ENCODE measurements around the gene WIZ.

Gene WIZ

DNA sequence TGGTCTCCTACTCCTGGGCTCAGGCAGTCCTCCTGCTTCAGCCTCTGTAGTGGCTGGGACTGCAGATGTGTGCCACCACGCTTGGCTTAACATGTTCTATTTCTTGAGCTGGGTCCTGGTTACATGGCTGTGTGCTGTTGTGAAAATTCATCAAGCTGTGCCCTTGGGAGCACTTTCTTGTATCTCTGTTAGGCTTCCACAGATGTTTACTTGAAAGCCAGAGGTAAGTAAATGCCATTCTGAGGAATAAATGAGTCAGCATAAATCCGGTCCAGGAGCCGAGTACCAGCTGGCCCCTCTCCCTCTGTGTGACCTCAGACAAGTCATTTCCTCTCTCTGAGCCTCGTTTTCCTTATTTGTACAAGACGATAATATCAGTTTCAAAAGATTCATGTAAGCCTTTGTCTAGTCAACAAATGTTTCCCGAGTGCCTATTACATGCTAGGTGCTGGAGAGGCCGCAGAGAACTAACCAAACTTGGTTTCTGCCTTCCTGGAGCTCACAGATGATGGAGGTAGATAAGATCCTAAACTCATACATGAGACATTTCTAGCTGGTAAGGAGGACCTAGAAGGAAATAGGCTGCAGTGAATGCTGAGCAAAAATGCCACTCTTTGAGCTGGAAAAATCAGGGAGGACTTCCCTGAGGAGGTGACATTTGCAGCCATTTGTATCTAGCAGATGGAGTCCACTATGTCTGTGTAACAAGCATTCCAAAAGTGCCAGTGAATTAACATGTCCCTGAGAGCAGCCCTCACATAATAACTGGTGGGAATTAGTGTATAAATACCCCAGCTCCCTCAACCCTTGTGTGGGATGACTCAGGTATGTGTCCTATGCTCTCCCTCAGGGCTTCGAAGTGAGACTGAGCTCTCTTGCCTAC, 17.3 kb upstream of the WIZ start:
- no peak for FAIRE-seq

DNA sequence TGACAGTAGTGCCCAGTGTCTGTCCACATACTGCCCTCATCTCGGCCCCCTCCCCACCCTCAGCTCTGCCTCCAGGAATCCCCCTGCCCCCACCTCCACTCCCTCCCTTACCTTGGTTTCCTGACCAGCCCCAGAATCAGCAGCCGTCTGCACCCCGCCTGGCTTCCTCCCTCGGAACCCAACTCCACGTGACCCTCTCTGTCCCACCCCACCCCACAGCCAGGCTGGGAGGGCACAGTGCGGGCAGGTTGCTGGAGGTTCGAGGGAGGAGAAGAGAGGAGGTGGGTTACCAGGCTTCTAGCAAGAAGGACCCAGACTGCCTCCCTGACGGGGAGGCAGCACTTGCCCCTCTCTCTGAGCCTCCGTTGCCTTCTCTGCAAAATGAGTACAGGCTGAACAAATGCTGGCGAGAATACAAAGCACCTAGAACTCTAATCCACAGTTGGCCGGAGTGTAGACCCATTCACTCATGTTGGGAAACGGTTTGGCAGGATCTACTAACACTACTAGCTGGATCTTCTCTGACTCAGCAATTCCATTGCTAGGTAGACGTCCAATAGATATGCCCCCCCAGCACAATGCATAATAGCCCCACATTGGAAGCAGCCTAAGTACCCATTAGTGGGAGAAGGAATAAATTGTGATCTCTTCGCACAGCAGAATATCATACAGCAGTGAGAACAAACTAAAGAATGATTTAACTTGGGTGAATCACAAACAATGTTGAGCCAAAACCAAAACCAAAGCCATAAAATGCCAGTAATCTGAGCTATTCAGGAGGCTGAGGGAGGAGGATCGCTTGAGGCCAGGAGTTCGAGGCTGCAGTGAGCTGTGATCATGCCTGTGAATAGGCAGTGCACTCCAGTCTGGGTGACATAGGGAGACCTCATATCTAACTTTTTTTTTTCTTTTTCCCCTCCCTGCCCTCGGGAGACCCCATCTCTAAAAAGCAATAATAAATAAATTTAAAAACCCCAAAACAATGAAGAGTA, 14.9 kb upstream of the WIZ start, which contains the start of gene RASAL3:
Gene RASAL3, minus strand, starts transcription at position 151 of the 992 bp plus-strand sequence. CDS start 186 bp downstream, outside the sequence.
- no peak for FAIRE-seq

DNA sequence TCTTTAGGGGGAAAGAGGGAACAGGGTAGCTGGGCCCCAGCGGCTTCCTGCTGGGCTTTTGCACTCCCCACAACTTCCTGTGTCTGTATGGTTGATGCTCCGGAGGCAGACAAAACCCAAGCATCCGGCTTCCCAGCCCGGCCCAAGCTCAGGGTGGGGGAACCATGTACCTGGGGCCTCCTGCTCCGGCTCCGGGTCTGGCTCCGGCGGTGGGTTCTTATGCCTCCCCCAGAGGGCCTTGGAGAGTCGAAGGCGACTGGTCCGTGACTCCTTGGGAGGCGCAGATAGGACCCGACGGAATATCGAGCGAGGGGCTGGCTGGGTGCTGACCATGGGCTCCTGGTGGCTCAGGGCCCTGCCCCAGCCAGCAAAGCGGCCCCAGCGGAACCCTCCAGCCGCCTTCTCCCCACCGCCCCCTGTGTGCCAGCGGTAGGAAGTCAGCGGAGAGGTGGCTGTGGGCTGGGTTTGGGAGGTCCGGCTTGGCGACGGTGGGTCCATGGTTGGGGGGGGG, 14.2 kb upstream of the WIZ start:
- FAIRE-seq, result no peak

DNA sequence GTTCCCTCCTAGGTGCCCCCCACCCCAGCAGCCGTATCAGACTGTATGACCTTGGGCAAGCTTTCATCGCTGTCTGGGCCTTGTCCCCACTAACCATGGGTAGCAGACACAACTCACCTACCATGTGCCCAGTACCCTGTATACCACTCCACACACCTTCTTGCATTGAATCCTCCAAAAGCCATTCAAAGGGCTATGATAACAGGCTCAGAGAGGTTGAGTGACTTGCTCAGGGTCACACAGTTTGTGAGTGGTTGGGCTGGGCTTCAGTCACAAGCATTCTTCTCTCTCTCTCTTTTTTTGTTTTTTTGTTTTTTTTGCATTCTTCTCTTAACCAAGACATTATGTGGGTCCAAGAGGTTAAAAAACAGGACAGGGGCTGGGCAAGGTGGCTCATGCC, 11.9 kb upstream of the WIZ start:
- no peak for FAIRE-seq

DNA sequence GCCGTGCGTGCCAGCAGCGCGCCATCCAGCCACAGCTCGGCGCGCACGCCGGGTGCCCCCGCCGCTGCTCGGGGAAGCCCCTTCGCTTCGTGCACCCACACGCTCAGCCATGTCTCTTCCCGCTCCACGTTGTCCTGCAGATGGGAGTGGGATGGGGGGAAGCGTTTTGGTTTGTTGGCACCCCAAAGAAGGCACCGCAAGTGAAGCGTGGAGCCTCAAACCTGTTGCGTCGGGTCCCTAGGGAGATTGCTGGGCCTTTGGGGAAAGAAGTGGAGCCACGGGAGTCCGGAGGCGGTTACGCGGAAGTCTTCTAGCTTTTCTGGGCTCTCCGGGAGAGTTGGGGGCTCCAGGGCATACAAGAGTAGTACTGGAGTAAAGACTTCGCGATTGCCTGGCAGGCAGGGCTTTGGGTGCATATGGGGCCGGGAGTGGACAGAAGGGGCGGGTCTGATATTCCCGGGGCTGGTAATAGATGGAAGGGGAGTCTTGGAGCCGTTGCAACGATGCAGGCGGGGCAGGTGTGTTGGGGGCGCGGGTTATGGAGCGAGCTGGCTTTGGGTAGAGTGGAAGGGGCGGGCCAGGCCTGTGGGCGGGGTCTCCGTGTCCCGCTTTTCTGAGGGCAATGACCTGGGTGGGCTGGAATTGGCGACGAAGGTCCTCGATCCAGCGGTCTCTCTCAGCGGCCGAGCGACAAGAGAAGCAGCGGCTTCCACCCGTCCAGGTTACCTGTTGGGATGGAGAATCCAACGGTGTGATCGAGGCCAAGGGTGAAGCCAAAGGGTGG, 8.1 kb upstream of the WIZ start:
- no peak for FAIRE-seq

DNA sequence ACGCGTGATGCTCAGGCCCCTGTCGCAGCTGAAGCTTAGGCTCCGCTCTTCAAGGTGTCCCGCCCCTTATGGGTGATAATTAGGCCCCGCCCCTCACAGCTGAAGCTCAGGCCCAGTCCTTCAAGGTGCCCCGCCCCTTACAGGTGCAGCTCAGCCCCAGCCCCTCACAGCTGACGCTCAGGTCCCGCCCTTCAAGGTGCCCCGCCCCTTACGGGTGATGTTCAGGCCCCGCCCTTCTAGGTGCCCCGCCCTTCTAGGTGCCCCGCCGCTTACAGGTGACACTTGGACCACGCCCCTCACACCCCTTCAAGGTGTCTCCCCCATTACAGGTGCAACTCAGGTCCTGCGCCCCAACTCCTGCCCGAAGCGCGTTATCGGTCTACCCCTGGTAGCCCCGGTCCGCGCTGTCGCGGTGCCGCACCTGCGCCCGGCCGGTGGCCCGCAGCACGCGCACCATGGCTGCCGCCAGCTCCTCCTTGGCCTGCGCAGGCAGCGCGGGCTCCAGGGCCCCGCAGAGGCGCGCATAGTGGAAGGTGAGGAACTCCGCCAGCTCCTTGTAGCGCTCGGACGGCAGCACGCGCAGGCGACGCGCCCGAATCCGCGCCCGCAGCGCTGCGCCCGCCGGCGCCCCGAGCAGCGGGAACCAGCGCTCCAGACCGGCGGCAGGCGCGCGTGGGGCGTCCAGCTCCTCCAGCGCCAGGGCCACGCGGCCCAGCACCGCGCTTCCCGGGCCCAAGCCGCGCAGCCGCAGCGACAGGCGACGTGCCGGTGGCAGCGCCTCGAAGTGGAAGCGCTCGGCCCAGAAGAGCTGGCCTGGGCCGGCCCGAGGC, 7.3 kb upstream of the WIZ start:
- no peak for FAIRE-seq

DNA sequence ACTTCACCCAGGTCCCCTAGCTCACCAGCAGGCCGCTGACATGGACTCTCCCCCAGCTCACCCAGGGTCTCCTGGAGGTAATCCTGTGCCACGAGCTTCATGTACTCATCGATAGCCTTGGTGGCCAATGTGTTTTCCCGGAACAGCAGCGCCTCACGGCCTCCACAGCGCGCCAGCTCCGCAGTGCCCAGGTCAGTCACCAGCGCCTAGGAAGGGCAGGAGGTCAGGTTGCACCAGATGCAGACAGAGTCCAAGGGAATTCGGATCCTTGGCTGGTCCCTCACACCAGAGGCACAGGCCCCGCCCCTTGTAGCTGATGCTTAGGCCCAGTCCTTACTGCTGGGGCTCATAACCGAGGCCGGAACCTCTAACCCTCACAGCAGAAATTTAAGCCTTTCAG, 6.7 kb upstream of the WIZ start:
- no peak for FAIRE-seq

DNA sequence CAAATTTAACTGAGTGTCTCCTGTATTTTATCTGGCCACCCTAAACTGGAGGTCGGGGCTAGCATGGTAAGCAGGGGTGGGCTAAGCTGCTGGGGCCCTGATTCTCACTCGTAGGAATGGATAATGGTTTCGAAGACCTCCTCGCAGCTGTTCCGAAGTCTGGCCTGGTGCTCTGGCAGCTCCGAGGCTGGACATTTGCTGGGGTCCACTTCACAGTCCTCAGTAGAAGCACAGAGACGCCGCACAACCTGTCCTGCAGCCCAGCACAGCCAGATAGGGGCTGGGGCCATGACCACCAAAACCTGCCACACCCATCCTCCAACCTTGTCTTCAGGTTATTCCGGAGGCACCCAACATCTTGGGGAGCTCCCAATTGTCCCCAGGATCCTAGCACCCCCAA, 6.2 kb upstream of the WIZ start:
- FAIRE-seq, result no peak

DNA sequence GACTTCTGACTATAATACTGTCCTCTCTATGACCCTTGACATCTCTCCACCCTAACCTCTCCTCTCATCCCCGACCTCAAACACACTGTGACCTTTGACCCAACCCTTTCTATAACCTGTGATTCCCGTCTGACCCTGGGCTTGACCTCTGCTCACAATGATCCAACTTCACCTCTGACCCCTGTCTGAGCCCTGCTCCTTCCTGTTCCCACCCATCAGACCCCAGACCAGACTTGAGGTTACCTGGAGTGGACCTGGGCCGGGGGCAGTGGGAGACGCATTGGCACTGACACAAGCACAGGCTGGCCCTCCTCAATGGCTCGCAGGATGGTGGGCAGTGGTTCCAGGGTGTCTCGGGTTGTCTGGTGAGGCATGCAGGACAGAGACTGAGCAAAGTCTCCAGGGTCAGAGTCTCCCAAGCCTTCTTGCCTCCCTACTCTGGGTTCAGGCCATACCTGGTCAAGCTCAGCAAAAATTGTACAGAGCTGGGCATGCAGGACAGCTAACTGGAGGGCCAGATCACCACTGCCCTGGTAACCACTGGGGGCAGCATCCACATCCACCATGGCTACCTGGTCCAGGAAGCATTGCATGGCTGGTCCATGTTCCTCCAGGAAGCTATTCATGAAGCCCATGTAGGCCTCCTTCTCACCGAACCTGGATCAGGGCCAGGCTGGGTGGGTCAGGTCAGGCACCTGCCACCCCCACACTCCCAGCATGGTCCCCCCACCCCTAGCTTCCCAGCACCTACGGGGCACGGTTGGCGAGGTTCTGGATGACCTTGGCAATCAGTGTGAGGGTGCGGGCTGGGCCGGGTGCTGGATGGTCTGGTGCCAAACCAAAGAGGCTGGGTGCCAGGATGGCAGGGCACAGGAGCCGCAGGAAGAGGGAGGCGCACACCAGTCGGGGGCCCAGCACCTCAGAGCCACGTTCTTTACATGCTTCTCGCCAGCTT, 4.4 kb upstream of the WIZ start:
- FAIRE-seq, result no peak

DNA sequence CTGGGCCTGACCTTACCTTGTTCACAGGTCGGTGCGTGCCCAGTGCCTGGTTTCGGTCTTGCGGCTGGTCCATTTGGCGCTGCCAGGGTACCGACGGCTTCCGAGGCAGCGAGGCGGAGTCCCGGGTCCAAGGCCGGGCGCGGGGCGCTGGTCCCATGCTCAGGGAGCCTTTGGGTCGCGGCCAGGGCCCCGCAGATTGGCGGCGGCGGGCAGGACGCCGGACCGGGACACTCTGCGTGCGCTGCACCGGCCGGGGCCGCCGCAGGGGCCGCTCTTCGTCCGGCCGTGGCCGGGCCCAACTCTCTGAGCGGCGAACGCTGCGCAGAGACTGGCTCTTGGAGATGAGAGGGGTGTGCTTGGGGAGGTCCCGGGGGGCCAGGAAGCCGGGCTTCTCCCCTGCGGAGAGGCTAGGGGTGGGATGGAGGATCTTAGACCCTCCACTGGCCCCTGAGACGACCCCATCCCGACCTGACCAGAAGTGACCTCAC, 3.4 kb upstream of the WIZ start:
- FAIRE-seq, result no peak

DNA sequence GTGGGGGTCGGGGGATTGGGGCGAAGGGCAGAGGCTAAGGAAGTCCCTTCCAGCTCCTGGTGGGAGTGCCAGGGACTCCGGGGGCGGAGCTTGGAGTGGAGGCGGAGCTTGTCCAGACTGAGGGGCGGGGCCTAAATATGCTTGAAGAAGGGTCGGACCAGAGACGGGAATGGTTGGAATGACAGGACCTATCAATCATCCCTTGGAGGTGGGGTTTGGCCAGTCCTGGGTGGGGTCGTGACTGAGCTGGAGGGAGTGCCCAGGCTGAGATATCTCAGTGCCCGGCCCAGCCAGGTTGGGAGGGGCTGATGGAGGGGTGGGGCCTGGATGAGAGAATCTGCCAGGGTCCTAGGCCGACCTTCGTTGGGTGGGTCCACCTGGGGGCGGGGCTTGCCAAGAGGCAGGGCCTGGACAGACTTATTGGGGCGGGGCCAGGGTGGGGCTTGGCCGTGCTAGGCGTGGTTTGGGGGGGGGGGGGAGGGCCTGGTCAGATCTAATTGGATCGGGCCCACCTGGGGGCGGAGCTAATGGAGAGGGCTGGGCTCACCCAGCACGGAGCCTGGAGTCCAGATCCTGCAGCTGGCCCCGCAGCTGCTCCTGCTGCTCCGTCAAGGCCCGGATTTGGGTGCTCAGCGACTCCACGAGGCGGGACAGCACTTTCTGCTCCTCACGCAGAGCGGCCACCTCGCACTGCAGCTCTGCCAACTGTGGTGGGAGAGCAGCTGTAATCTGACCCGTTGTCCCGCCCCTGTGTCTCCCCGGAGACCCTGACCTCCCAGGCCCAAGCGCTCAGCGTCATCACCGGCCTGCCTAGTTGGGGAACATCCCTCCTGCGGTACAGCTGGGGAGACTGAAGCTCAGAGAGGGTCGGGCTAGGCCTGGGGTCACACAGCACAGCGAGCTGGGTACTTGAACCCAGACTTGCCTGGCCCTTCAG, 2.6 kb upstream of the WIZ start:
- no peak for FAIRE-seq

DNA sequence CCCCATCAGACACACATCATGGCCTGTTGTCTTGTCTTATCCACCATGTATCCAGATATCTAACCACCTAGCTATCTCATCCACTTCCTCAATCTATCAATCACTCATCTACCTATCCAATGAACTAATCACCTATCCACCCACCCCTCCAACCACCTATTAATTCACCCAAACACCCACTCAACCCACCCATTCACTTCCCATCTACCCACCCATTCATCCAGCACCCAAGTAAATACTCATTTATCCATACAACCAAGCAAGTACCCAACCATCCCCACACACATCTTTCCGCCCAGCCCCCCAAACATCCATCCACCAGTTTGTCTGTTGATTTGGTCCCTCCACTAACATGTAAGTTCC, 753 bp upstream of the WIZ start:
- FAIRE-seq, result no peak

DNA sequence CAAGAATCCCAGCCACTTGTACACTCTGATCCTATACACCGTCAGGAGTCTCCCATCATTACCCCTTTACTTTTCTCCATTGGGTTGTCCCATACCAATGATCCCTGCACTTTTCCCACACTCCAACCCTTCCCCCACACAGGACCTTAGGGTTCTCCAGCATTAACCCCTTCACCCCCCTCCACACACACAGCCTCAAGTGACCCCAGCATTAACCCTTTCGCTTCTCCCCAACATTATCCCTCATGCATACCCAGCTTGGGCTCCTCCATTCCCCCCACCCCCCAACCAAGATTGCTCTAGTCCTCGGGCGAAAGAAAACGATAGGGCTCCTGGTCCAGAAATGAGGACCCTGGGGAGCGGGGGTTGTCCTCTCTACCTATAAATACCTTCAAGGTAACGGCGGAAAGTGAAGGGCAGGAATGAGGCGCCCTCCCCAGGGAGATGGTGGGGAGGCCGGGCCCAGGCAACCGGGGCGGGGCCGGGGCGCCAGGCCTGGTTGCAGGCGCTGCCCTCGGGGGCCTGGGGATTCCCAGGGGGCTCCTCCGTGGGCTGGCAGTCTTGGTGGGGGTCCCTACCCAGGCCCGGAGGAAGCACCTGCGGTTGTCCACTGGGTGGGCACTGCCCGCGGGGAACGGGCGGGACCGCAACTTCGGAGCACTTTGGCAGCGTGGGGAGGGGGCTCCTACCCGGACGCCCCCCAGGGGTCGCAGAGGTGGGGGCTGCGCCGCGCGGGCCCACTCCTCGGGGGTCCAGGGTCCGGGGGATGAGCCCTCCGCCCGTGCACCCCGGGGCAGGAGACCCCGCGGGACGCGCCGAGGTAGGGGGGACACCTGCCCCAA, 757 bp downstream of the WIZ start:
- FAIRE-seq, result no peak

DNA sequence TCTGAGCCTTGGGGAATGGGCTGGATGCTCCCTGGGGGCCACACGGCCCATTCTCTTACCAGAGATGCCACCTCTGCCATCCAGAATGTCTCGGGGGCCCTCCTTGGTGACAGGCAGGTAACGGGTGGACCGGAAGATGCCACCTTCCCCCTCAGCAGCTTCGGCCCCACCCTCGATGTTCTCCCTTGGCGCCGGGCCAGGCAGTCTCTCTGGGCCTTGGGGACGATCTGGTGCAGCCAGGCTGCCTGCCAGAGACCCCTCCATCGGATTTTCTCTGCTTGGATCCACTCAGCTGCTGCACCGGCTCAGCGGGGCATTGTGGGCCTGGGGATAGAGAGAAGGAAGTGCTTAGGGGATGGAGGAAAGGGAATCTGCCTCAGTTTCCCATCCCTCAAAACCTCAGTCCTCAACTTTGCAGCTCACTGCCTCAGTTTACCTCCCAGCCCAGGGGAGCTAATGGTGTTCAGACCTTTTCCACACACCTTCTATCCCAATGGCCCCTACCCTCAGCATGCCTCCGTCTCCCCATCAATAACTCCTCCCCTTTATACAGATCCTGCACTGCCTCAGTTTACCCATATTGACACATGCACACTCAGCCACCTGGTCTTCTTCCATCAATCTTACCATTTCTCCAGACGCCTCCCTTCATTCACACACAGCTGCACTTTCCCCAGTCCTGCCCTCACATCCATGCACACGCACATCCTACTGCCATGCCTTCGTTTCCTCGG, 1.5 kb downstream of the WIZ start:
- no peak for FAIRE-seq

DNA sequence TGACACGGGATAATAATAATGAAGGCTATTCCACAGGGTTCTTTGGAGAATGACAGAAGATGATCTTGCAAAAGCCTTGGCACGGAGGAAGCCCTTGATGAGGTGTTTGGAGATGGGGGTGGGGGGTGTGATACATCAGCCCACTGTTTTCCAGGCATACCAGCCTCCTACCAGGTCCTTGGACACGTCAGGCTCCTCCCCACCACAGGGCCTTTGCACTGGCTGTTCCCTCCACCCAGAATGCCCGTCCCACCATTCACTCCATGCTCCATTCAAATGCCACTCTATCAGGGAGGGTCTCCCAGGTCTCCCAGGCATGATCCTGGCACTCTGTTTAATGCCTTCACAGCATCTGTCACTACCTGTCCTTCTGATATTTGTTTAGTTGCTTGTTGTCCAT, 2.7 kb downstream of the WIZ start:
- FAIRE-seq, result no peak

DNA sequence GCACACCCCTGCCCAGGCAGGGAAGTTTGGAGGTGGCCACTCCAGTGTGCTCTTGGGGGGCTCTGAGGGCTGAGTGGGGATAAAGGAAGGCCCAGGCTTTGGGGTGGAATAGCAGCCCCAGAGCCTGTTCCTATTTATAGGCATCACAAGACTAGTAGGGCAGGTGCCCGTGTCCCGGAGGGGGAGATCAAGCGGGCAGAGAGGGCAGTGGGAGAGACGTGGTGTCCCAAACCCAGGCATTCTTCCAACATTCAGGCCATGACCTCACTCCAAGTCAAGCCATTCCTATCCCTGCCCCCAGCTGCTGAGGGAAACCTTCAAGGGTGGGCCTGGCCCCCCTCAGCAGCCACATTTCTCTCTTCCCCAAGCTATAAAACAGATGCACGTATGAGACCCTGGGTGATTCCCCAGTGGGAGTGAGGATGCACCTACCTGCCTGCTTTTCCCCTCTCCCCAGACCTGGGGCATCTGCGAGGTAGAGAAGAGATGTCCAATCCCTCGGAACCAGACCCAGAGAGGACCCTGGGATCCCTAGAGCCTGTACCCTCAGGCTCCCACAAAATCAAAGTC, 3.9 kb downstream of the WIZ start:
- FAIRE-seq, result no peak

DNA sequence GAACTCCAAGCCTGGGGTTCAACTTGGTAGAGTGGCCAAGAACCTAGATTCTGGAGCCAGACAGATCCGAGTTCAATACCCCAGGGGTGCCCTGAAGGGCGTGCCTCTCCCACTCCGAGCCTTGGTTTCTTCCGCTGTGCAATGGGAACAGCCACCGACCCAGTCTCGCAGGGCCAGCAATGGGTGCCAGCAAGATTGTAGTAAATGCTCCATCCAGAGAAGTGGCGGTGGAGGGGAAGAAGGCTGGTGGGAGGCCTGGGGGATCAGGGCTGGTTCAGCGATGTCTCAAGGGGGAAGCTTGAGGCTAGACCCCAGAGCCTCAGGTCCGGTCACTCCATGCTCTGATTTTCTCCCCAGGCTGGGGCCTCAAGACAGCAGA, 4.5 kb downstream of the WIZ start:
- no peak for FAIRE-seq

Measured in A204.1 (cell line).